ENCODE data around the gene MYH4. TPM values are rescaled to one million over a fixed set of nuclear protein-coding genes. Genes with fewer than 3 reads are reported as not detected.

The MYH4 gene
- total RNA-seq: not detected

DNA sequence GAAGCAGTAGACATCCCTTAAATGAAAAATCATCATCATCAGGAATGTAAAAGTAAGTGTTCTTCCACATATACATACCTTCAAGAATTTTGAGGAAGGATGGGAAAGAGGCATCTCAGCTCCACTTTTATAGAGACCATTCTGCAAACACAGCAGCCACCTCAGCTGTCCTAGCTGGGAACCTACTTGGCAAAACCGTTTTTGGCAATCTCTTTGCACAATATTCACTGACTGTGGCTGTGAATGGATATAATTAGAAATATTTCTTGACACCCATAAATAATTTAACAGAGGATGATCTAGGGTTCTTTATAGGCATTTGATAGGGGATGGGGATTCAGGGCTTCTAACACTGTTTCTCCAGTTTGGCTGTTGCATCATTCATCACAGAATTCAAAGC is at the start of gene MYH4:
TSS of gene MYH4 (minus strand) at position 101 of the 400 bp plus-strand sequence. CDS start 2,814 bp downstream, outside the sequence.
- Mint-ChIP-seq H3K36me3 (no peaks in the 10 kb centered on the region), H3K27ac (no peak within 1 kb of the TSS), H3K9me3 (no peaks in the 10 kb centered on the region)
- DNase-seq (ENCODE audit: low spot score in 2 of 2) (no peak), ATAC-seq (no peak)

DNA sequence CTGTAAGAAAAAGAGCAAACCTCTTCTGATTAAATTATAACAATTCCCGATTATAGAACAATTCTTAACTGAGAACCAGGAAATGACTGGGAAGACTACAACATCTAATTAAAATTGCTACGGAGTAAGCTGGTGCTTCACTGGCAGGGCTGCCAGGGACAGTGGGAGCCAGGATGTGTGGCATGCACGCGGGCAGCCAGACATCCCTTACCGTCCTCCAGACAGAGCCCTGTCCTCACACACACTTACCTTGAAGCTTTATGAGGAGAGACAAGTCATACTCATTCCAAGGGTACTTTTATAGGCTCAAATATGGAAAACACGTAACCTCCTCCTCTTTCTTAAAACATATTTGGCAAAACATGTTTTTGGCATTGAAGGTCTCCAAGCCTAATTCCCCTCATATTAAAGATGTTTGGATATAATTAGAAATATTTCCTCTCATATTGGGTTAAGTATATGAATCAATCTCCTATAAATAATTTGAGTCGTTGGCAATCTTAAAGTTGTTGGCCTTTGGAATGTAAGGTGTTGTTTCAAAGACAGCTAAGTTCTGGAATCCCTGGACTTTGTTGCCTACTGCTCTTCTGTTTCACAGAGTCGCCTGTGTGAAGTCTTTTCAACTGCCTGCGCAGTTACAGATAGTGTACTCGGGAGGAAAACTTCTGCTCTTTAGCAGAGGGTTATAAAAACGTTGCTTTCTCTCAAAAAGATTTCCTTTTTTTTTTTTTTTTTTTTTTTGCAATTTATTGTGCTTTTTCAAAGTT is 49.1 kb upstream of the MYH4 start, which contains the start of gene MYH1:
TSS of gene MYH1 (minus strand) at position 272 of the 767 bp plus-strand sequence. CDS start 1,900 bp downstream, outside the sequence.
- DNase-seq (ENCODE audit: low spot score in 2 of 2): no peak
- Mint-ChIP-seq H3K27ac (no peak within 1 kb of the TSS), H3K9me3 (peaks cover 3 to 5% of the 10 kb centered on the region in 2 donors), H3K36me3 (no peaks in the 10 kb centered on the region)
- no peak for ATAC-seq

DNA sequence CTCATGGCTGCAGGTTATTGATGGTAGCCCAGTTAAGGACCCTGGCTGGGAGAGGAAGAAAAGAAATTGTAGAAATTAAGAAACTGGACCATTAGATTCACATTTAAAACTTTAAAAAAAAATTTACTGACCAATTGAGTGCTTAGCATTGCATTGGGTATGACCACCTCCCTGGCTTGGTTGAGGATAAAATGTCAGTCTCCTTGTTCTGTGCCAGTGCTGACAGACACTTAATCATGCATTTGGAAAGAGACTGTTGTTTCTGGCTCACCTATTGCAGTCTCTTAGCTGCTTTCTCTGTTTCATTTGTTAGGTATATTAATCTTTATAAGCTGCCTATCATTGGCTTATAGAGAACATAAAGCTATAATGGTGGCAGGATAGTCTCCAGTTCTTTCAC is 47.3 kb upstream of the MYH4 start:
- Mint-ChIP-seq H3K36me3 (no peaks in the 10 kb centered on the region), H3K27ac (no peak overlapping the region), H3K9me3 (no peaks in the 10 kb centered on the region)
- ATAC-seq: no peak
- DNase-seq (ENCODE audit: low spot score in 2 of 2): no peak

DNA sequence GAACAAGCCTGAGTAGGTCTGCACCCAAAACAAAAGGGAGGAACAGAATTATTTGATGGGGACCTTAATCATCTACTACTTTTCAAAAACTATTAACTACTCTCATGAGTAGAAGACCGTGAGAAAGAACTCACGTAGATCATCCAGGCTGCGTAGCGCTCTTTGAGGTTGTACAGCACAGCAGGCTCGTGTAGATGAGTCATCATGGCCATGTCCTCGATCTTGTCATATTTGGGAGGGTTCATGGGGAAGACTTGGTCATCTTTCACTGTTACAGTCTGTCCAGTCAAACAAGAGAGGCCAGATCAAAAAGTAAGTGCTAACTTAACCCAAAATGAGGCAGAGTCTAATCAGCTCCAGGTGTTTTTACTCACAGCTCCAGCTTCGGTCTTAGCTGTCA is 46.7 kb upstream of the MYH4 start:
- Mint-ChIP-seq H3K27ac (no peak overlapping the region), H3K9me3 (no peaks in the 10 kb centered on the region), H3K36me3 (no peaks in the 10 kb centered on the region)
- DNase-seq (ENCODE audit: low spot score in 2 of 2) (no peak), ATAC-seq (no peak)

DNA sequence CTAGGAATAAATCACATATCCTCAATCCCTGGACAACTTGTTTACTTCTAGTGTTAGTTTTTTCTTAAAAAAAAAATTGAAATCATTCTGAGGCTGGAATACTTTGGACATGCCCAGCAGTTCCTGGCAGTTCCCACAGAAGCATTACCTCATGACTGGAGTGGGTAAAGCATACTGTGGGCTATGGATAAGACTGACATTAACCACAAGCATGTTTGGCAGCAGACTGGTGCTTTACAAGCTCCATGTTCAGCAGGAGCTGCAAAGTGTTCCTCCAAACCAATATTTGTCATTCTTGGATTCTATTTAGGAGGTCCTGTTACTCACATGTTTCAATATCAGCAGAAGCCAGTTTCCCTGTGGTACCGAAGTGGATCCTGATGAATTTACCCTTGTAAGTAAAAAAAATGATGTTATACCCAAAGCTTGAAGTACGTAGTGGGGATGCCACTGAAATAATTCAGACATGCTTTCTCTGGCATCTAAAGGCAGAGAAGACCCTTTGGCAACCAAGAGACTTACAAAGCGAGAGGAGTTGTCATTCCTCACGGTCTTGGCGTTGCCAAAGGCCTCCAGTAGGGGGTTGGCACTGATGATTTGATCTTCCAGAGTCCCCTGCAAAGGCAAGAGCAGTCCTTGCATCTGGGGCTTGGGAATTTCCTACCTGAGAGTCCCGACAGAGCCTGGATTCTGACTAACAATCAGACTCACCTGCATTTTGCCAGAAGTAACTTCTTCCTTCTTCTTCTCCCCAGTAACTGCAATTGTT is 44.1 kb upstream of the MYH4 start:
- H3K9me3 Mint-ChIP-seq: no peaks in the 10 kb centered on the region
- no peaks in the 10 kb centered on the region for H3K36me3 Mint-ChIP-seq
- H3K27ac Mint-ChIP-seq: no peak overlapping the region
- ATAC-seq (no peak), DNase-seq (ENCODE audit: low spot score in 2 of 2) (no peak)

DNA sequence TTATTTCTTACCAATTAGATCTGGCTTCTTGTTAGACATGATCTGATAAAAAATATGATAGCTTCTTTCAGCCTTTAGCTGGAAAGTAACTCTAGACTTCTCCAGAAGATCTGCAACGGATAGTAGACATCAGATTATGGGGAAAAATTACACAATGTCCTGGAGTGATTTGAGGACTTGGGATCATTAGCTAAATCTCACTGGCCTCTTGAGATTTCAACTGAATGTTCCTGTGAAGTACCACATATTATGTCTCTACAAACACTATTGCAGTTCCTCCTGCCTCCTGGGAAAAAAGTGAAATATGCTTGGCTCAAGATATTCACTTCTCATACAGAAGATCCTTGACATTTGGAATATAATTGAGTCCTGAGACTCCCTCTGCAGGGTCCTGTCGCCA is 43.5 kb upstream of the MYH4 start:
- Mint-ChIP-seq H3K9me3 (no peaks in the 10 kb centered on the region), H3K27ac (no peak overlapping the region), H3K36me3 (no peaks in the 10 kb centered on the region)
- ATAC-seq (no peak), DNase-seq (ENCODE audit: low spot score in 2 of 2) (no peak)

DNA sequence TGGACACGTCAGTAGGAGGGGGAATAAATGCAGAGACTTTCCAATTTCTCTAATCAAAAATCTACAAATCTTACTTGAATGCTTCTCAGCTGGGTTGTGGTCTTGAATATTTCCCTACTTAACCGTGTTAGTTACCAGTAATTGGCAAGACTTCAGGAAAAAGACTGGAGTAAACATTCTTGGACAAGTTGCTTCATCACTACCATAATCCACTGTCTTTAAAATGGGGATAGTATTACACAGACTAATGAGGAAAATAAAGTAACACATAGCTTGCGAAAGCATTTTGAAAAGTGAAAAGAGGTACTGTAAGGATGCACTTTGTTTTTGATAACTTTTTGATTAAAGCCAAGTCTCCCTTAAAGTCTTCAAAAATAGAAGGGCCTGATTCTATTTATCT is 30.6 kb upstream of the MYH4 start:
- H3K36me3 Mint-ChIP-seq: no peaks in the 10 kb centered on the region
- peaks cover 6 to 9% of the 10 kb centered on the region in 2 donors for H3K9me3 Mint-ChIP-seq
- ATAC-seq: no peak

DNA sequence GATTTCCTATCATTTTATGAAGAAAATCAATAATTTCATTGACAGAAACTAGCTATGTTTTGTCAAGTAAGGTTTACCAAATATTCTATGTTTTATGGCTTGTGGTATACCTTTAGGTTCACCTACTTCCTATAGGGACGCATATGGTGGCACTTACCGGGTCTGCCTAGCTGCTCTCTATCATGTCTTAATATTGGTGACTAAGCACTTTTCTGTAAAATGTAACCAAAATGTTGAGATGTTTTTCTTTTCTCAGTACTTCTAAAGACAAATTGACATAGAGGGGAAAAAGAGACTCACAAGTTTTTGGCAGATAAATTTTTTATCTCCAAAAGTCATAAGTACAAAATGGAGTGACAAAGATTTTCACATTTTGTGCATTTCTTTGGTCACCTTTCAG is 22.6 kb upstream of the MYH4 start:
- H3K36me3 Mint-ChIP-seq: peaks cover 5 to 8% of the 10 kb centered on the region in 2 donors
- peaks cover 30 to 33% of the 10 kb centered on the region in 2 donors for H3K9me3 Mint-ChIP-seq
- DNase-seq (ENCODE audit: low spot score in 2 of 2): no peak
- no peak overlapping the region for H3K27ac Mint-ChIP-seq
- no peak for ATAC-seq

More for the DNA sequence above, 30.6 kb upstream of the MYH4 start:
- H3K27ac Mint-ChIP-seq: no peak overlapping the region
- DNase-seq (ENCODE audit: low spot score in 2 of 2): no peak

DNA sequence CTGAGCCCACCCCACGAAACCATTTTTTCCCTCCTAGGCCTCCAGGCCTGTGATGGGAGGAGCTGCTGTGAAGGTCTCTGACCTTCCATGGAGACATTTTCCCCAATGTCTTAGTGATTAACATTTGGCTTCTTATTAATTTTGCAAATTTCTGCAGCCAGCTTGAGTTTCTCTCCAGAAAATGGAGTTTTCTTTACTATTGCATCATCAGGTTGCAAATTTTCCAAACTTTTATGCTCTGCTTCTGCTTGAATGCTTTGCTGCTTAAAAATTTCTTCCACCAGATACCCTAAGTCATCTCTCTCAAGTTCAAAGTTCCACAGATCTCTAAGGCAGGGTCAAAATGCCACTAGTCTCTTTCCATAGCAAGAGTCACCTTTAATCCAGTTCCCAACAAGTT is 12.9 kb upstream of the MYH4 start:
- ATAC-seq (no peak), DNase-seq (ENCODE audit: low spot score in 2 of 2) (no peak)
- Mint-ChIP-seq H3K27ac (no peak overlapping the region), H3K9me3 (peaks cover 25 to 28% of the 10 kb centered on the region in 2 donors), H3K36me3 (peaks cover 9% of the 10 kb centered on the region in 2 donors)

DNA sequence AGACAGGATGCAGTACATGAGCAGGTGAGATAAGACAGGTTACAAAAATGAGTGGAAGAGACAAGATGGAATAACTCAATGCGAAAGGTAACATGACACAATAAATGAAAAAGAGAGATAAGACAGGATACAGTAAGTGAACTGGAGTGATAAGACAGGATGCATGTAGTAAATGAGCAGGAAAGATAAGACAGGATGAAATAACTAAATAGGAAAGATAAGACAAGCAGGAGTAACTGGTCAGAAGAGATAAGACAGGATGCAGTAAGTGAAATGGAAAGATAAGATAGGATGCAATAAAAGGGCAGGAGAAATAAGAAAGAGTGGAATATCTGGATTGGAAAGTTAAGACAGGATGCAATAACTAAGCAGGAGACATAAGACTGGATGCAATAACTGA is 8.3 kb upstream of the MYH4 start:
- DNase-seq (ENCODE audit: low spot score in 2 of 2) (no peak), ATAC-seq (no peak)
- no peaks in the 10 kb centered on the region for H3K36me3 Mint-ChIP-seq
- H3K27ac Mint-ChIP-seq: no peak overlapping the region
- H3K9me3 Mint-ChIP-seq: peaks cover 0 to 8% of the 10 kb centered on the region in 2 donors

DNA sequence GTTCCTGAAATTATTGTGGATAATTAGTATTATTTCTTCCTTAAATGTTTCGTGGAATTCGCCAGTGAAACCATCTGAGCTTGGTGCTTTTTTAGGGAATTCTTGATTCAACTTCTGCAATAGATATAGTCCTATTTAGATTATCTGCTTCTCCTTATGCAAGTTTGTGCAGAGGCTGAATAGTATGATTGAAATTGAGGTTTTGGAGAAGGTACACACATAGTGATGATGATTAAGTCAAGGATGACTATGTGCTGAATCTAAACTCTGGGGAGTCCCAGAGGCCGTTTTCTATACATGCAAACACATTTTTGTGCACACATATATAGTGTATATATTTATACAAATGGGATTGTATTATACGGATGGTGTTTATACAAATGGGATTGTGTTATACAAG is 5.2 kb upstream of the MYH4 start:
- DNase-seq (ENCODE audit: low spot score in 2 of 2) (no peak), ATAC-seq (no peak)
- H3K27ac Mint-ChIP-seq: no peak overlapping the region
- H3K9me3 Mint-ChIP-seq: no peaks in the 10 kb centered on the region
- H3K36me3 Mint-ChIP-seq: no peaks in the 10 kb centered on the region

DNA sequence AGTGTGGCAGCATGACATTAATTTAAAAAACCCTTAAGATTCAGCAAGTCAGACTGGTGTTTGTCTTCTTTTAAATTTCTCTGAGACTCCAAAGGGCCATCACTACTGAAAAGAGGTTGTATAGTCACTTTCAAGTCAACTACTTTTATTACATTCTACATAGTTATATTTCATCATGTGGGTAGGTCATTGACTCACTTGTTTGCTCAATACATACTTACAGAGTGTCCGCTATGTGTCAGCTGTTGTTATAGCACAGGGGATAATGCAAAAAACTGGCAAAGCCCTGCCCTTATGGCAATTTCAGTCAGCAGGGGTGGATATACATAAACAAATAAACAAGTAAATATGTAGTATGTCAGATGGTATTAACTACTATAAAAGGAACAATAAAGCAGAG is 2.5 kb upstream of the MYH4 start:
- no peak for ATAC-seq
- H3K27ac Mint-ChIP-seq: no peak overlapping the region
- H3K36me3 Mint-ChIP-seq: no peaks in the 10 kb centered on the region
- no peaks in the 10 kb centered on the region for H3K9me3 Mint-ChIP-seq
- DNase-seq (ENCODE audit: low spot score in 2 of 2): no peak

DNA sequence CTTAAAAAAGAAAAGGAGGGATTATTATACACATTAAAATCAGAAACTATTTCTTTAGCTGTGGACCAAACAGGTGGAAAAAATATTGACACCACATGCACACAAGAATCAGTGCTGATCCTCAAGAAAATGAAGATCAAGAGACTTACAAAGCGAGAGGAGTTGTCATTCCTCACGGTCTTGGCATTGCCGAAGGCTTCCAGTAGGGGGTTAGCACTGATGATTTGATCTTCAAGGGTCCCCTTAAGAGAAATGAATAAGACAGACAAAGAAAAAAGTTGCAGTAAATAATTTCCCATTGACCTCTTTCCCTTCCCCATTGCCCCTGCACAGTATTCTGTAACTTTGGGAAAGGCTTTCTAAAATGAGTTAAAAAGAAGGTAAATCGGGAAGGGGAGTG is 6.0 kb downstream of the MYH4 start:
- DNase-seq (ENCODE audit: low spot score in 2 of 2) (no peak), ATAC-seq (no peak)
- no peak overlapping the region for H3K27ac Mint-ChIP-seq
- H3K9me3 Mint-ChIP-seq: peaks cover 5 to 7% of the 10 kb centered on the region in 2 donors
- no peaks in the 10 kb centered on the region for H3K36me3 Mint-ChIP-seq

DNA sequence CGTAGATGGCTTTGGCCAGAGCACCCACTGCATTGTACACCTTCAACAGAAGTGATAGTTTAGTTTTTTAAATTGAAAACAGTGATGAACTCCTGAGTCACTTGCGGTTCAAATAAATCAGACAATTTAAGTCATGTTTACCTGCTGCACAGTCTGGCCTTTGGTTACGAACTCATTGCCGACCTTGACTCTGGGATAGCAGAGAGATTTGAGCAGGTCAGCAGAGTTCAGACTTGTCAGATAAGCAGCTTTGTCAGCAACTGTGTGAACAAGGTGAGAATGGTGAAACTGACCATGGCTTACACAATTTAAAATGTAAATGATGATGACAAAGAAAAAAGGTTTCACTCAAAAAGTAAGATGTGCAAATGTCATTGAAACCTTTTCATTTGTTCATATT is 9.3 kb downstream of the MYH4 start:
- ATAC-seq (no peak), DNase-seq (ENCODE audit: low spot score in 2 of 2) (no peak)

DNA sequence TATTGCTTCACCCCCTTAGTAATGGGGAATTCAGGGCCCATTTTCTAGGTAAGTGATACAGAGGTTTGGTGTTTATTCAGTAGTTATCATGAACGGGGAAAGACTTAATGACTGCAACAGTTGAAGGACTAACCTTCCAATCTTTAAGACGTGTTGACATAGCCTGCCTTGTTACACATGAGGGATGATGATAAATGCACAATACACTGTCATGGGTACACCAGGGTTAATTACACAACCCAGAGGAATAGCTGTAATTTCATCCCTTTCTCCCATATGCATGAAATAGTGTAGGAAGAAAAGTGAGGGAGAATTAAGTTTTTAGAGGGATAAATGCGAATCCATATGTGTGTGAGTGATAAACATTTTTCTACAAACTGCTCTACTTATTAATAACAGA is 10.7 kb downstream of the MYH4 start:
- Mint-ChIP-seq H3K36me3 (no peaks in the 10 kb centered on the region), H3K9me3 (peaks cover 3 to 5% of the 10 kb centered on the region in 2 donors), H3K27ac (no peak overlapping the region)
- ATAC-seq (no peak), DNase-seq (ENCODE audit: low spot score in 2 of 2) (no peak)

More for the DNA sequence above, 9.3 kb downstream of the MYH4 start:
- Mint-ChIP-seq H3K36me3 (no peaks in the 10 kb centered on the region), H3K27ac (no peak overlapping the region), H3K9me3 (peaks cover 5 to 7% of the 10 kb centered on the region in 2 donors)

DNA sequence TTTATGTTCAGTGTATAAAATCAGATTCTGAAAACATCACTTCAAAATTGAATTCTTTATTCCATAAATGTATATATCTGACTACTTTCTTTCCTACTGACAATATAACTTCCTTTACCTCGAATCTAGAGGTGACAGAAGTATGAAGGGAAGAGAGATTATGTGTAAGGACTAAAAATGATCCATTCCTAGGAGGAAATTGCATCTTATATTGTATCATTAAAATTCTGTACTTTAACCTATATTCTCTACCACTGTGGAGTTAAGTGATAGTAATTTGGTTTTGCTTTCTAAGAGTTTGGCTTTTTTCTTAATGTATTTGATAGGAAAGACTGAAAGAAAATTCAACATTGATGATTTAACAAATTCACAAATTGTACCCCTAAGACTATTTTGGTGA is 11.4 kb downstream of the MYH4 start:
- H3K36me3 Mint-ChIP-seq: no peaks in the 10 kb centered on the region
- peaks cover 3 to 5% of the 10 kb centered on the region in 2 donors for H3K9me3 Mint-ChIP-seq
- no peak overlapping the region for H3K27ac Mint-ChIP-seq
- no peak for DNase-seq (ENCODE audit: low spot score in 2 of 2)
- no peak for ATAC-seq

DNA sequence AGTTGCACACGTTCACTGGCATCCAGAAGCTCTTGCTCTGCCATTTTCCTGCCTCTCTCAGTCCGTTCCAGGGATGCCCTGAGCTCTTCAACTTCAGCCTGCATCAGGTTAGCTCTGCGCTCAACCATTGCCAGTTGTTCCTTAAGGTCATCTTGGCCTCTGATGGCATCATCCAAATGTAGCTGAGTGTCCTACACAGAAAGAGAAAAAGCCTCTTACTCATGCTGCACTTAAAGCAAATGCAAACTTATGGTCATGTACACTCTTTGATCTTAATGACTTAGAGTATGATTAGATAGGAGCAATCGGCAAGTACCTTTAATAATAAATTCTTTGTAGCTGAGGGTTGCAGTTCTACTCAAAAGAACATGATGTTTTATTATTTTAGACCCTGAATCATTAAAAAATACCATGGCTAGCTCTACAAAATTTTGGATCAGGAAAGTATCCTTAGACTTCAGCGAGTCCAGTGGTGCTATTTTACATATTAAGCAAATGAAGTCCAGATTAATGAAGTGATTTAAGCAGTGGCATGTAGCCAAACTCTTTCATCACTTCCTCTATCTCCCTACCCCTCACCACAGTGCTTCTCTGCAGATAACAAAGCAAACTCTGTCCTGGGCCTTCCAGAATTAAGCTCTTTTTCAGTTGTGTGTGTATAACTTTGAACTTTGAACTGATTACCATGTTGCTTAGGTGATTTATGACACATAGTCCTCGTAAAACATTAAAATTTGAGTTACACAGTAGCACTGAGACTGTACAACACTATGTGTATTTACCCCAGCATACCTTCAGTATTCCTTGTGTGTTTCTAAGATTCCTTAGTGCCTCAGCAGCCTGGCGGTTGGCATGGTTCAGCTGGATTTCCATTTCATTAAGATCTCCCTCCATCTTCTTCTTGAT is 22.1 kb downstream of the MYH4 start:
- Mint-ChIP-seq H3K9me3 (peaks cover 9 to 11% of the 10 kb centered on the region in 2 donors), H3K36me3 (no peaks in the 10 kb centered on the region), H3K27ac (no peak overlapping the region)
- ATAC-seq (no peak), DNase-seq (ENCODE audit: low spot score in 2 of 2) (no peak)
